Kidney (tissue), 14 donors: ENCODE results near the gene SLC35F6. TPM values are rescaled to one million over a fixed set of nuclear protein-coding genes. Genes with fewer than 3 reads are reported as not detected.
A peak's percentile ranks its signal among the peaks of the same experiment; 100 is the strongest.
"Not testable (repeated sequence)": the region's sequence is repeated elsewhere in the genome, so short reads cannot be mapped to it uniquely, and the experiment has no call there.

ENCODE experiments used
- DNase-seq, 5 donors: peaks; one replicate each; pipeline ENCODE4 v3.0.0-alpha.2; 2013 to 2020
- FAIRE-seq: peaks from 2 replicates; lab custom pipeline; 2012; peaks lifted over from hg19 to GRCh38; lab: Jason Lieb, UNC
- H3K27ac ChIP-seq, 2 donors: one replicate each; pipeline ENCODE4 v1.7.0; 2013; ENCODE audit warnings: low read depth in 2 of 2, low read length in 2 of 2, inconsistent platforms in 1 of 2
- H3K27me3 ChIP-seq: one replicate; pipeline ENCODE4 v1.7.1; 2013; ENCODE audit warnings: low read length, inconsistent platforms; ENCODE audit not compliant: control insufficient read depth, insufficient read depth
- H3K36me3 ChIP-seq, 3 donors: one replicate each; pipeline versions ENCODE4 v1.7.0 to v1.7.1; 2013; ENCODE audit warnings: low read length in 3 of 3, control low read depth in 1 of 3, inconsistent platforms in 1 of 3; ENCODE audit not compliant: insufficient read depth in 3 of 3, control insufficient read depth in 2 of 3
- H3K4me1 ChIP-seq, 3 donors: one replicate each; pipeline versions ENCODE4 v1.7.0 to v1.7.1; 2013; ENCODE audit warnings: low read length in 3 of 3, inconsistent platforms in 1 of 3, low read depth in 1 of 3; ENCODE audit not compliant: control insufficient read depth in 2 of 3, insufficient read depth in 2 of 3
- H3K4me3 ChIP-seq, 3 donors: one replicate each; pipeline versions ENCODE4 v1.7.0 to v1.8.1; 2013; ENCODE audit warnings: low read length in 3 of 3, control low read depth in 1 of 3, inconsistent platforms in 1 of 3
- H3K9ac ChIP-seq, 3 donors: one replicate each; pipeline versions ENCODE4 v1.7.0 to v1.7.1; 2013; ENCODE audit warnings: low read length in 3 of 3, control low read depth in 1 of 3, inconsistent platforms in 1 of 3
- H3K9me3 ChIP-seq, 3 donors: one replicate each; pipeline versions ENCODE4 v1.7.0 to v1.7.1; 2013; ENCODE audit warnings: low read length in 3 of 3, control low read depth in 1 of 3, inconsistent platforms in 1 of 3; ENCODE audit not compliant: control insufficient read depth in 2 of 3, insufficient read depth in 1 of 3
- intact Hi-C: fragments of 100-400 bp; cut with DNase I; formaldehyde crosslinking; loops from one replicate; pipeline ENCODE4 v1.11.1; 2022
- polyA plus RNA-seq: library from polyadenylated mRNA; stranded (reverse); fragments of 350-450 nt; fragmentation: Illumina TruSeq; extraction: RNeasy Lipid Tissue Mini Kit (QIAGEN cat#74804); gene quantifications from one replicate; pipeline ENCODE4 v1.2.3, GENCODE V29; 2014; ENCODE audit warnings: low read depth, low replicate concordance; ENCODE audit not compliant: insufficient read depth
- total RNA-seq: library from RNA; stranded (reverse); fragmentation: NEBNext Ultra II Directional; extraction: Animal tissue kit (Norgen Biotek cat#: 25700); gene quantifications from one replicate; pipeline ENCODE4 v1.2.1, GENCODE V29; 2021
- TF ChIP-seq, protein P1 (sequence below): IDR thresholded peaks from 3 replicates; pipeline ENCODE4 v1.5.1; 2012; ENCODE audit warnings: mild to moderate bottlenecking, moderate library complexity, borderline replicate concordance; ENCODE audit not compliant: insufficient read depth; ENCODE audit errors: extremely low read depth
- donor health status: control.
- donor health status: control.
- donor health status: control.
- donor health status: control.
- donor health status: control.
- donor health status: DM: yes; HTN: yes; CAD: no.
- donor health status: Normal renal cell carcinoma (clear cell type).

SLC35F6 gene
- total and polyA plus RNA-seq, 2 donors from 2014 or later, result 43.1 to 63.7 TPM

DNA sequence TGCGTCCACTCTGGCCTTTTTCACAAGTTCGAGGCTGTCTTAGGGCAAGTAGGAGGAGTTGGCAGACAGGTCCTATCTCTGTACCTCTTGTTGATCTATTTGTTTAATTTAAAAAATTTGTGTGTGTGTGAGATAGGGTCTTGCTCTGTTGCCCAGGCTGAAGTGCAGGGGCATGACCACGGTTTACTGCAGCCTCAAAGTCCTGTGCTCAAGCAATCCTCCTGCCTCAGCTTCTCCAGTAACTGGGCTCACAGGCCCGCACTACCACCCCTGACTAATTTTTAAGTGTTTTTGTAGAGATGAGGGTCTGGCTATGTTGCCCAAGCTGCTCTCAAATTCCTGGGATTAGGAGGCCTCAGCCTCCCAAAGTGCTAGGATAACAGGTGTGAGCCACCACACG is 4.2 kb upstream of the SLC35F6 start:
- Histone ChIP-seq H3K9ac (no peak overlapping the region), H3K9me3 (no peaks in the 10 kb centered on the region), H3K4me1 (peaks cover 0 to 9% (median 7%) of the 10 kb centered on the region in 3 donors), H3K36me3 (no peaks in the 10 kb centered on the region), H3K4me3 (no peak overlapping the region), H3K27me3 (no peaks in the 10 kb centered on the region), H3K27ac (no peak overlapping the region)
- TF ChIP-seq, protein P1, sequence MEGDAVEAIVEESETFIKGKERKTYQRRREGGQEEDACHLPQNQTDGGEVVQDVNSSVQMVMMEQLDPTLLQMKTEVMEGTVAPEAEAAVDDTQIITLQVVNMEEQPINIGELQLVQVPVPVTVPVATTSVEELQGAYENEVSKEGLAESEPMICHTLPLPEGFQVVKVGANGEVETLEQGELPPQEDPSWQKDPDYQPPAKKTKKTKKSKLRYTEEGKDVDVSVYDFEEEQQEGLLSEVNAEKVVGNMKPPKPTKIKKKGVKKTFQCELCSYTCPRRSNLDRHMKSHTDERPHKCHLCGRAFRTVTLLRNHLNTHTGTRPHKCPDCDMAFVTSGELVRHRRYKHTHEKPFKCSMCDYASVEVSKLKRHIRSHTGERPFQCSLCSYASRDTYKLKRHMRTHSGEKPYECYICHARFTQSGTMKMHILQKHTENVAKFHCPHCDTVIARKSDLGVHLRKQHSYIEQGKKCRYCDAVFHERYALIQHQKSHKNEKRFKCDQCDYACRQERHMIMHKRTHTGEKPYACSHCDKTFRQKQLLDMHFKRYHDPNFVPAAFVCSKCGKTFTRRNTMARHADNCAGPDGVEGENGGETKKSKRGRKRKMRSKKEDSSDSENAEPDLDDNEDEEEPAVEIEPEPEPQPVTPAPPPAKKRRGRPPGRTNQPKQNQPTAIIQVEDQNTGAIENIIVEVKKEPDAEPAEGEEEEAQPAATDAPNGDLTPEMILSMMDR, result no peak
- DNase-seq (no peak), FAIRE-seq (no peak)
- intact Hi-C loops, result no loop called here

- intact Hi-C loops, H3K9me3 ChIP-seq, DNase-seq, FAIRE-seq, H3K36me3 ChIP-seq, H3K9ac ChIP-seq, H3K27ac ChIP-seq, H3K4me3 ChIP-seq, H3K27me3 ChIP-seq: not testable (repeated sequence)
- peaks cover 0 to 14% (median 14%) of the 10 kb centered on the region in 3 donors for H3K4me1 ChIP-seq
Observed at GRCh38 chr2:26760991-26761390, 3.1 kb upstream of the SLC35F6 start.

DNA sequence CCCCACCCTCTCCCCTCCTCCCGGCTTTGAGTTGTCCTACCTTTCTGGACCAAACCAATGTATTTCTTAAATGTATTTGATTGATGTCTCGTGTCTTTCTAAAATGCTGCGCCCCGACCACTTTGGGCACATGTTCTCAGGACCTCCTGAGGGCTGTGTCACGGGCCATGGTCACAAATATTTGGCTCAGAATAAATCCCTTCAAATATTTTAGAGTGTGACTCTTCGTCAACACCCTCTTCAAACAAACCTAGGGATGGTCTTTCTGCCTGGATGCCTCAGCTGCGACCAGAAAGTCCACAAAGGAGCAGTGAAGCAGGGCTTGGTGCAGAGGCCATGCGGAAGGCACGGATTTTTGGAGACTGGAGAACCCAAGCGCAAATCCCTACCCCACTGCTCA is 1.1 kb upstream of the SLC35F6 start:
- peaks cover 0 to 16% (median 11%) of the 10 kb centered on the region in 3 donors for H3K4me1 ChIP-seq
- FAIRE-seq (no peak), DNase-seq (no peak)
- no peaks in the 10 kb centered on the region for H3K36me3 ChIP-seq
- no peak overlapping the region for H3K4me3 ChIP-seq
- TF ChIP-seq, protein P1, result no peak
- no peaks in the 10 kb centered on the region for H3K9me3 ChIP-seq
- no peak overlapping the region for H3K27ac ChIP-seq
- intact Hi-C loops, result no loop called here
- H3K9ac ChIP-seq, result no peak overlapping the region
- H3K27me3 ChIP-seq, result no peaks in the 10 kb centered on the region

DNA sequence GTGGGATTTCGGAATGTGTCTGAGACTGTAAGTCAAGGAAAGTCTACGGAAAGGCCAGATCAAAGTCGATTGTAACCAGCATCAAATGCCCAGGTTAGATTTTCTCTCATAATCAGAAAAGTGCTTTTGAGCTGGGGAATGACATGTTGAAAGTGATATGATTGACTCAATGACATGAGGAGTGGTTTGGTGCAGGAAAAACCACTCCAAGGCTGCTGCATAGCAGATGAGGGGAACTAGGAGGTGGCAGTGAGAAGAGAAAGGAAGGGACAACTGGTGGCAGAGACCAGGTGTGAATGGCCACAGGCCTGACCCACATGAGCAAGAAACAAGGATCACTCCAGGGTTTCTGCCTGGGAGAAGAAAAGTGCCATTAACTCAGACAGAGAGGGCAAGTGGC is 822 bp downstream of the SLC35F6 start:
- intact Hi-C loops, result no loop called here
- FAIRE-seq, result no peak
- Histone ChIP-seq H3K4me1 (peaks cover 0 to 19% (median 5%) of the 10 kb centered on the region in 3 donors), H3K4me3 (peak overlapping the region; percentile 79 to 94 (median 87)), H3K27me3 (no peaks in the 10 kb centered on the region), H3K27ac (peak overlapping the region; percentile 82 to 94), H3K9ac (peak overlapping the region; percentile 47 to 99 (median 99)), H3K9me3 (no peaks in the 10 kb centered on the region), H3K36me3 (no peaks in the 10 kb centered on the region)
- no peak for DNase-seq
- TF ChIP-seq, protein P1, result no peak
